22Rv1 (cell line): ENCODE data around the gene NOL11.
"Not testable (repeated sequence)": the region's sequence is repeated elsewhere in the genome, so short reads cannot be mapped to it uniquely, and the experiment has no call there.

Source experiments
- H3K27ac ChIP-seq: fragments of 450-650 bp; 2 replicates; pipeline ENCODE4 v1.5.1; 2017
- CTCF ChIP-seq: fragments of 450-650 bp; IDR thresholded peaks from 2 replicates; pipeline ENCODE4 v1.5.1; 2017; ENCODE audit warnings: mild to moderate bottlenecking
- ZFX ChIP-seq: fragments of 450-650 bp; IDR thresholded peaks from 2 replicates; pipeline ENCODE4 v1.6.1; 2017; ENCODE audit warnings: antibody characterized with exemption, borderline replicate concordance

Gene NOL11

GRCh38 chr17:67753026-67753425, 35.3 kb downstream of the NOL11 start:
- TF ChIP-seq CTCF, result no peak
- no peak for TF ChIP-seq ZFX
- no peak overlapping the region for H3K27ac ChIP-seq

DNA sequence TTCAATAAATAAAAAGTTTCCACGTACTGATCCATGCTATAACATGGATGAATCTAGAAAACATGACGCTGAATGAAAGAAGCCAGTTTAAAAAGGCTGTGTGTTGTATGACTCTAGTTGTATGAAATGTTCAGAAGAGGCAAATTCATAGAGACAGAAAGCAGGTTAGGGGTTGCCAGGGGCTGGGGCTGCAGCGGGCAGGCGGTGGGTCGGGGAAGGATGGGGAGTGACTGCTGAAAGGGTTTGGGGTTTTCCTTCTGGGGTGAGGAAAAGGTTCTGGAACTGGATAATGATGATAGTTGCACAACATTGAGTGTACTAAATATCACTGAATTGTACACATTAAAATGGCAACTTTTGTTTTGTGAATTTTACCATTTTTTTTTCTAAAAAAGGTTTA, 36.3 kb downstream of the NOL11 start:
- no peak for TF ChIP-seq CTCF
- no peak for TF ChIP-seq ZFX
- H3K27ac ChIP-seq, result no peak overlapping the region

DNA sequence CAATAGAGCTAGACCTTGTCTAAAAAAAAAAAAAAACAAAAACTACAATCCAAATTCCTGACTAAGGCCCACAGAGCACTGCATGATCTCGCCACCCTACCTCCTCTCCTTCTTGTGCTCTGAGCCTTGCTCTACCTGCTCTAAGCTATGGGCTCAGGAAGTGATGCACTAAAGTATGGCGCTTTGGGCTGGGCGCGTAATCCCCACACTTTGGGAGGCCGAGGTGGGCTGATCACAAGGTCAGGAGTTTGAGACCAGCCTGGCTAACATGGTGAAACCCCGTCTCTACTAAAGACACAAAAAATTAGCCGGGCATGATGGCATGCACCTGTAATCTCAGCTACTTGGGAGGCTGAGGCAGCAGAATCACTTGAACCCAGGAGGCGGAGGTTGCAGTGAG, 37.0 kb downstream of the NOL11 start:
- not testable (repeated sequence) for H3K27ac ChIP-seq

- not testable (repeated sequence) for H3K27ac ChIP-seq
Measured at GRCh38 chr17:67756766-67757165, 39.0 kb downstream of the NOL11 start.

GRCh38 chr17:67759355-67760171, 41.8 kb downstream of the NOL11 start:
- no peak overlapping the region for H3K27ac ChIP-seq
- TF ChIP-seq CTCF (no peak), ZFX (no peak)

DNA sequence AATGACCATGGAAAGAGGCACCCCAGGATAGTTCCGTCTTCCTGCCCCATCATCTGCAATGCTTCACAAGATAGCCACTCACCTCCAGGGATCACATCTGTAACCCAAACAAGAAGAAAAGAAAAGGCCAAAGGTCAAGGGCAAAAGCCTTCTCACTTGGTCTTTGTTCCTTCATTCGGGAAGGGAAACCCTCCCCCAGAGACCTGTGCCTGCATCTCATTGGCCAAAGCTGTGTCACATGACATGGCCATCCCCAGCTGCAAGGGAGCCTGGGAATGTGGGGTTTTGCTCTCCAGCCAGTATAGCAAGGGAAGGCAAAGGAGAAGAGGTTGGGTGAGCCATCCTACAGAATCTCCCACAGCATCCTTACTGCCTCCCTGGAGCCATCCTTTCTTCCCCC, 47.9 kb downstream of the NOL11 start:
- TF ChIP-seq CTCF, result no peak
- TF ChIP-seq ZFX, result no peak
- H3K27ac ChIP-seq, result no peak overlapping the region

DNA sequence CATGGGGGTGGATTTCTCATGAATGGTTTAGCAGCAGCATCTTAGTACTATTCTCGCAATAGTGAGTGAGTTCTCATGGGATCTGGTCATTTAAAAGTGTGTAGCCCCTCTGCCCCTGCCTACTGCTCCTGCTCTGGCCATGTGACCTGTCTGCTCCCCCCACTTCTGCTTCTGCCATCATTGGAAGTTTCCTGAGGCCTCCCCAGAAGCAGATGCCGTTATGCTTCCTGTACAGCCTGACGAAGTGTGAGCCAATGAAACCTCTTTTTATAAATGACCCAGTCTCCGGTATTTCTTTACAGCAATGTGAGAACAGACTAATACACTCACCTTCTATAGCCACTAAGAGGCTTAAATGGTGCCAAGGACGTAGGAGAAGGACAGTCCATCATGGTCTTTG, 51.5 kb downstream of the NOL11 start:
- no peak overlapping the region for H3K27ac ChIP-seq
- no peak for TF ChIP-seq ZFX
- TF ChIP-seq CTCF, result no peak

- TF ChIP-seq ZFX, result no peak
- no peak for TF ChIP-seq CTCF
- H3K27ac ChIP-seq, result no peak overlapping the region
Measured at GRCh38 chr17:67770539-67770938, 52.8 kb downstream of the NOL11 start.
